Stimulated activated CD4-positive, alpha-beta T cell treated with anti-CD3 and anti-CD28 coated beads, TNF-alpha, amount 100 ng/mL, for 1 hour (primary cell): Measurements from ENCODE around the gene PCK1.
"Not testable (repeated sequence)": the region's sequence is repeated elsewhere in the genome, so short reads cannot be mapped to it uniquely, and the experiment has no call there.

Source experiments
- DNase-seq, 3 donors: peaks; one replicate each; pipeline ENCODE4 v3.0.0-alpha.2; 2020; ENCODE audit warnings: low read depth in 3 of 3, low spot score in 1 of 3

The PCK1 gene

DNA sequence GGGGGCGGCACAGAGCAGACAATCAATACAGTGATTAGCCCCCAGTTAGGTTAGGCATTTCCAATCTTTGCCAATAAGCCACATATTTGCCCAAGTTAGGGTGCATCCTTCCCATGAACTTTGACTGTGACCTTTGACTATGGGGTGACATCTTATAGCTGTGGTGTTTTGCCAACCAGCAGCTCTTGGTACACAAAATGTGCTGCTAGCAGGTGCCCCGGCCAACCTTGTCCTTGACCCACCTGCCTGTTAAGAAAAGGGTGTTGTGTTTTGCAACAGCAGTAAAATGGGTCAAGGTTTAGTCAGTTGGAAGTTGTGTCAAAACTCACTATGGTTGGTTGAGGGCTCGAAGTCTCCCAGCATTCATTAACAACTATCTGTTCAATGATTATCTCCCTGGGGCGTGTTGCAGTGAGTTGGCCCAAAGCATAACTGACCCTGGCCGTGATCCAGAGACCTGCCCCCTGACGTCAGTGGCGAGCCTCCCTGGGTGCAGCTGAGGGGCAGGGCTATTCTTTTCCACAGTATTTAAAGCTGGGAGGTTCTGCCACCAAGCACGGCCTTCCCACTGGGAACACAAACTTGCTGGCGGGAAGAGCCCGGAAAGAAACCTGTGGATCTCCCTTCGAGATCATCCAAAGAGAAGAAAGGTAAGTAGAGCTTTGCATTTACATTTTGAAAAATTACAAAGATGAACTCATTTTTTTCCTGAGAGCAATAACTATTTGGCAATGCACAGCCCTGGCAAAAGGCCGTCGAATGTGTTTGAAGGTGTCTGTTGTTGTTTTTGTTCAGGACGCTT lies at the start of gene PCK1:
TSS of gene PCK1 (plus strand) at position 557 of the 802 bp plus-strand sequence. CDS start 302 bp downstream, outside the sequence.
- DNase-seq, result no peak

DNA sequence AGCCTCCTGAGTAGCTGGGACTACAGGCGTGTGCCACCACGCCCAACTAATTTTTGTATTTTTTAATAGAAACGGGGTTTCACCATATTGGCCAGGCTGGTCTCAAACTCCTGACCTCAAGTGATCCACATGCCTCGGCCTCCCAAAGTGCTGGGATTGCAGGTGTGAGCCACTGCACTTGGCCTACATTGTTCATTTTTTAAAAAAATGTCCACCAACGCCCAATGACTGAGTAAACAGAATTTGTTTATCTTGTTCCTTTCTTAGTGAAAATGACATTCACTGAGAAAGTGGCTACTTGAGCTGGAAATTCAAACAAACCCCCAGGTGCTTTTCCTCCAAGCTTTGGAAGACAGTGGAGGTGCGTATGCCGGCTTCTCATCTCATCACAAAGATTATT lies 49.2 kb upstream of the PCK1 start:
- not testable (repeated sequence) for DNase-seq

- no peak for DNase-seq
Measured at GRCh38 chr20:57512432-57512831, 48.5 kb upstream of the PCK1 start.

GRCh38 chr20:57513199-57513598 lies 47.7 kb upstream of the PCK1 start:
- DNase-seq, result no peak

DNA sequence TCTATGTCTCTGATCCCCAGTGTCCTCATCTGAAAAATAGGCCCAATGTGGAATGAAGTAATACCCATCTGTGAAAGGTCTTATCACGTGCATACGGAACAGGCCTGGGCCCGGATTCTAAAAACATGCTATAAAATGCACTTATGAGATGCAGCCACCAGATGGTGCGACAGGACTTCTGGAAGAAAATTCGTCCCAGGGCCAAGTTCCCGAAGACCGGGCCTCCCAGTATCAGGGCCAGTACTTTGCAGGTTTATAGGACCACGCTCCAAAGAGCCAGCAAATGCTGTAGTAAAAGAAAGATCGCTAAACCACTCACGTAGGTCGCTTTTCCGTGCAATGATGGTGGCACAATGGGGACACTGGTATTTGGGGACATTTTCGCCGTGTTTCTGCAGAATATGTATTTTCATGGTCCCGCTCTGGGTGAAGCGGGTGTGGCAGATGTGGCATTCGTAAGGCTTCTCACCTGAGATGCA lies 46.6 kb upstream of the PCK1 start:
- DNase-seq, result no peak

DNA sequence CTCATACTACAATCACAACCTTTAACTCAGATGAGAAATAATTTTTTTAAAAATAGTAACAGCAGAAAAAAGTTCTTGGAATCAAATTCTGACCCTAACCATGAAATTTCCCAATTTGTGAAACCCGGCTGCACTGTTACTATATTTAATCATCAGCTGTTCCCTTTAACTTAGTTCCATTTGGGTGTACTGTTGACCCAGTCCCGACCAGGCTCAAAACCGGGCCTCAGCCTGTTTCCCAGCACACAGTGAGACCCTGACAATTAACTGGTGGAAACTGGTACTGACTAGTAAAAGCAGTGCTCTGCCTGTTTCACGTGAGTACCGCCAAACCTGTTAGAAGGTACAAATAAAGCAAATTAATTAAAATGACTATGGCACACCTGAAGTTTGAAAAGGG lies 43.0 kb upstream of the PCK1 start:
- DNase-seq, result no peak

- no peak for DNase-seq
Measured at GRCh38 chr20:57522380-57523140, 38.4 kb upstream of the PCK1 start.

DNA sequence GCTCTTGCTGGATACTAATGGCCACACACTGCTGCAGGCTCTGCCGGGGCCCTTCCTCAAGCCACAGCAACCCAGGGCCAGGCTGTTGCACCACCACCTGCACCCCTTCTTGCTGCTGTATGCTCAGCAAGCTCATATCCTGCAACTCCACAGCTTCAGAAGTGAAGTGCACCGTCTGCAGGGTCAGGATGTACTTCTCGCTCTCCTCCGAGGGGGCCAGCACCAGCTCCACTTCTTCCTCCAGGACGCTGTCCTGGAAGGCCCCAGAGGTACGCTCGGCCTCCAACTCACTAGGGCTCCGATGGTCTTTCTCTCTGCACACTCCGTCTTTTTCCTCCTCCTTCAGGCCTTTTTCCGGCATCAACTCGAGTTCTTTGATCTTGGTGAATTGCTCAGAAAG lies 37.1 kb upstream of the PCK1 start:
- DNase-seq, result no peak

- DNase-seq, result no peak
Measured at GRCh38 chr20:57524511-57525176, 36.3 kb upstream of the PCK1 start, which contains the start of gene CTCFL. TSS of gene CTCFL (minus strand) at chr20:57525140. CDS start at chr20:57524205, 935 bp downstream.

DNA sequence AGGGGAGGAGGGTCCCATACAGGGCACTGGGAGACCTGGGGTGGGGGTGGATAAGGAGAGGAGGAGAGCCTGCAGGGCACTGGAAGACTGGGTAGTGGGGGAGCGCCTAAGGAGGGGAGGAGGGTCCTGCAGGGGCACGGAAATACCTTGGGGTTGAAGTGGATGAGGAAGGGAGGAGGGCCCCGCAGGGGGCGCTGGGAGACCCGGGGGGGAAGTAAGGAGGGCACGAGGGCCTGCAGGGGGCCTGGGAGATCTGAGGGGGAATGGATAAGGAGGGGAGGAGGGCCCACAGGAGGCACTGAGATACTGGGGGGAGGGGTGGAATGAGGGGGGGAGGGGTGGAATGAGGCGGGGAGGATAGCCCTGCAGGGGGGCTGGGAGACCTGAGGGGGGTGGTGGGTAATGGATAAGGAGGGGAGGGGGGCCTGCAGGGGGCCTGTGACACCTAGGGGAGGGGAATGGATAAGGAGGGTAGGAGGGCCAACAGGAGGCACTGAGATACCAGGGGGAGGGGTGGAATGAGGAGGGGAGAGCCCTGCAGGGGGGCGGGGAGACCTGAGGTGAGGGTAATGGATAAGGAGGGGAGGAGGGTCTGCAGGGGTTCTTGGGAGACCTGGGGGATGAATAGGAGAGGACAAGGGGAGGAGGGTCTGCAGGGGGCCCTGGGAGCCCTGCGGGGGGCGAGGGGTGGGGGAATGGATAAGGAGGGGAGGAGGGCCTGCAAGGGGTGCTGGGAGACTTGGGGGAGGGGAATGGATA lies 35.4 kb upstream of the PCK1 start:
- DNase-seq, result no peak

- no peak for DNase-seq
Measured at GRCh38 chr20:57526087-57526884, 34.6 kb upstream of the PCK1 start.

GRCh38 chr20:57526885-57527460 lies 33.9 kb upstream of the PCK1 start:
- no peak for DNase-seq

GRCh38 chr20:57527728-57528127 lies 33.2 kb upstream of the PCK1 start:
- DNase-seq, result no peak

DNA sequence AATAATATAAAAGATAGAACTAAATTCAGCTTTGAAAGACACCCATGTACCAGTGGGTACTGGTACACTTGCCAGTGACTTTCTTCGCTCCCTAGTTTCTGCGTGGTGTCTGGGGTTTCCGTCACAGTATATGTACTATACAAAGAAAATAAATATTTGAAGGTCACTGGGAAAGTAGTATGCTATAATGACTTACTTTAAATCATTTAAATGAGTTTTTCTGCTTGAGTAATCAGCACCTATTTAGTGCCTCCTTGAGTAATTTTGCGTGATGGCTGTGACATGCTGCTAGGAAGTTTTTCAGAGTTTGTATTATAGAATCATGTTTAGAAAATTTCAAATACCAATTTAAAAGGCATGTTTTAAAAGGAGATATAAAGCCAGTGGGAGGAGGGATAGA lies 32.8 kb upstream of the PCK1 start:
- DNase-seq, result no peak

DNA sequence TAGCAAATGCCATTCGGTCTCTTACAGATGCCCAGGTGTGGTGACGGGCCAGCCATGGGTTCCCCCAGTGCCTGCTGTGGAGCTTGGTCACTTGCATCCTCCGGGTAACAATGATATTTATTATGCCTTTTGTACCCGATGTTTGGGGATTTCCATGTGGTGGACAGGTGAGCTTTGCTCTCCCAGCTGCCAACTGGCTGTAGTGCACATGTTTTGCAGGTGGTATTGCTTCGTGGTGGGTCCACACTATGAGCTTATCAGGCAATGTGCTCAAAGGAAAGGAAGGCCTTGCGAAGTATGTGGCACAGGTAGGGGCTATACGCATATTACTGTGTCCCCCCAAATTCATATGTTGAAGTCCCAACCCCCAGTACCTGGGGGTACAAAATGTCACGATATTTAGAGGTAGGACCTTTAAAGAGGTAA lies 31.7 kb upstream of the PCK1 start:
- DNase-seq, result no peak

DNA sequence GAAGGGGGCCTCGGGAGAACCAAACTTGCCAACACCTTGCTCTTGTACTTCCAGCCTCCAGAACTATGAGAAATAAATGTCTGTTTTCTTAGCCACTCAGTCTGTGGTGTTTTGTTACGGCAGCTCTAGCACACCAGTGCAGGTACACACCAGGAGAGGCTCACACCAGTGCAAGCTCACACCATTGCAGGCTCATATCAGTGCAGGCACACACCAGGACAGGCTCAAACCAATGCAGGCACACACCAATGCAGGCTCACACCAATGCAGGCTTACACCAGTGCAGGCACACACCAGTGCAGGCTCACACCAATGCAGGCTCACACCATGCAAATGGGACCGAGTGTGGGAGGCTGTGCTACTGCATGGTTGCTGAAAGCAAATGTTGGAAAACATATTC lies 31.1 kb upstream of the PCK1 start:
- DNase-seq, result no peak

DNA sequence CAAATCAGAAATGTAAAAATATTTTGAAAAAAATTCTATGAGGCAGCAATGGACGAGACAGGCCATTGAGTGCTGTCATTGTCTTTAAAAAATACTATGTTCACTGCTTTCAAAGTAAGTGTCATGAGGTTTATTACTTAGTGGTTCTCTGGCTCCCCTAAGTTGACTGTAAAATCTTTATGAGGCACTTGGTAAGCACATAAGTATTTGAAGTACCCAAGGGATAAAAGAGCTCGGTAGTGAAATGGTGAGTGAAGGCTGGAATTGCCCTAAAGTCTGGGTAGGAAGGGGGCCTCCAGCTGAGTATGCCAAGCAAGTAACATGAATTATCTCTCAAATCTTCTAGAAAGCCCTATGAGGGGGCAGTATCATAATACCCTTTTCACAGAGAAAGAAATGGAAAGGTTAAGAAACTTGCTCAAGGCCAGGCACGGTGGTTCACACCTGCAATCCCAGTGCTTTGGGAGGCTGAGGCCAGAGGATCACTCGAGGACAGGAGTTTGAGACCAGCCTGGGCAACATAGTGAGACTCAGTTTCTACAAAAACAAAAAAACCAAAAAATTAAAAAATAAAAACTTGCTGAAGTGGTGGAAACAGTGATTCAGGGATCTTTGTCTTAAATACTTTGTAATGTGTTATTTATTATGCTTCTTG lies 30.5 kb upstream of the PCK1 start:
- no peak for DNase-seq

DNA sequence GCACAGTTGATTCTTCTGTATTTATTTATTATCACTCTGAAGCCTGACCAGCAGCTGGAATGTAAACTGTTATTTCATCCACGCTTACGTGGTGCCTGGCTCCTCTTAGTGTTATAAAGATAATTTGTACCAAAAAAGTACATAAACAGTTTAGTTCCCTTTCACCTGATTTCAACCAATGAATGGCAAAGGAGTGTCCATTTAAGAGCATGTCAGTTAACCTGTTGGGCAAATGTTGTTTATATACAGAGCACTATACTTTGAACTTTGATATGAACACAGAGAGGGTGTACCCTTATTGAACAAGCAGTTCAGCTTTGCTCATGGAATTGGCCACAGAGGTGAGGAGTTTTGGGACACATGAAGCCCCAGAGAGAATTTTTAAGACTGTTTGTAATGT lies 28.8 kb upstream of the PCK1 start:
- no peak for DNase-seq

- no peak for DNase-seq
Measured at GRCh38 chr20:57535297-57535696, 25.6 kb upstream of the PCK1 start.
